Pulmonary artery endothelial cell (primary cell): Measurements from ENCODE around the gene EGFR. TPM values are rescaled to one million over a fixed set of nuclear protein-coding genes. Genes with fewer than 3 reads are reported as not detected.
A peak's percentile ranks its signal among the peaks of the same experiment; 100 is the strongest.

ENCODE experiments used
- DNase-seq: peaks from one replicate; pipeline ENCODE4 v3.0.0-alpha.2; 2011; ENCODE audit warnings: low read depth, low spot score
- total RNA-seq: library from RNA; depleted of rRNA; stranded (reverse); fragments of >200 nt; gene quantifications from 2 replicates; pipeline ENCODE4 v1.2.3, GENCODE V29; 2014

The EGFR gene
- total RNA-seq, 1 donor from 2014 or later, result 2.5 TPM

GRCh38 chr7:55122263-55122662 is 103.4 kb downstream of the EGFR start:
- no peak for DNase-seq

- DNase-seq, result no peak
Observed at GRCh38 chr7:55124989-55125875, 106.4 kb downstream of the EGFR start.

GRCh38 chr7:55127135-55127551 is 108.3 kb downstream of the EGFR start:
- DNase-seq, result no peak

- peak; percentile 80 for DNase-seq
Observed at GRCh38 chr7:55127622-55128081, 108.8 kb downstream of the EGFR start.

GRCh38 chr7:55128693-55129394 is 110.0 kb downstream of the EGFR start:
- DNase-seq, result no peak

- no peak for DNase-seq
Observed at GRCh38 chr7:55129541-55130394, 111.0 kb downstream of the EGFR start.

GRCh38 chr7:55130395-55131141 is 111.8 kb downstream of the EGFR start:
- DNase-seq, result no peak

GRCh38 chr7:55131142-55131929 is 112.5 kb downstream of the EGFR start:
- no peak for DNase-seq

- no peak for DNase-seq
Observed at GRCh38 chr7:55132550-55132889, 113.7 kb downstream of the EGFR start.

- DNase-seq, result peak; percentile 83
Observed at GRCh38 chr7:55132890-55133551, 114.2 kb downstream of the EGFR start.

GRCh38 chr7:55133630-55134358 is 115.0 kb downstream of the EGFR start:
- peak; percentile 72 for DNase-seq

GRCh38 chr7:55134359-55134725 is 115.5 kb downstream of the EGFR start:
- DNase-seq, result no peak

GRCh38 chr7:55134786-55135185 is 116.0 kb downstream of the EGFR start:
- DNase-seq, result no peak

GRCh38 chr7:55135462-55135861 is 116.6 kb downstream of the EGFR start:
- no peak for DNase-seq

- no peak for DNase-seq
Observed at GRCh38 chr7:55138663-55139062, 119.8 kb downstream of the EGFR start.

- DNase-seq, result no peak
Observed at GRCh38 chr7:55140221-55140940, 121.6 kb downstream of the EGFR start.

GRCh38 chr7:55140941-55141278 is 122.1 kb downstream of the EGFR start:
- no peak for DNase-seq

- DNase-seq, result no peak
Observed at GRCh38 chr7:55142919-55143600, 124.2 kb downstream of the EGFR start.
